Ishikawa (cell line): ENCODE measurements around the gene TP53BP1.
A peak's percentile ranks its signal among the peaks of the same experiment; 100 is the strongest.

Experiments
- CEBPB ChIP-seq: IDR thresholded peaks from 2 replicates; pipeline ENCODE4 v1.6.1; 2012
- EGR1 ChIP-seq: IDR thresholded peaks from 2 replicates; pipeline ENCODE4 v1.6.1; 2012
- EP300 ChIP-seq: IDR thresholded peaks from 2 replicates; pipeline ENCODE4 v1.6.1; 2012; ENCODE audit warnings: borderline replicate concordance
- FOXM1 ChIP-seq: IDR thresholded peaks from 2 replicates; pipeline ENCODE4 v1.6.1; 2012; ENCODE audit warnings: low read depth, borderline replicate concordance
- MAX ChIP-seq: IDR thresholded peaks from 2 replicates; pipeline ENCODE4 v1.6.1; 2012
- NFIC ChIP-seq: IDR thresholded peaks from 2 replicates; pipeline ENCODE4 v1.6.1; 2012
- RAD21 ChIP-seq: IDR thresholded peaks from 2 replicates; pipeline ENCODE4 v1.6.1; 2012; ENCODE audit warnings: low read depth
- REST ChIP-seq: IDR thresholded peaks from 2 replicates; pipeline ENCODE4 v1.6.1; 2012; ENCODE audit warnings: low read depth, mild to moderate bottlenecking
- TAF1 ChIP-seq: IDR thresholded peaks from 2 replicates; pipeline ENCODE4 v1.6.1; 2012; ENCODE audit warnings: low read depth, mild to moderate bottlenecking
- TCF12 ChIP-seq: IDR thresholded peaks from 2 replicates; pipeline ENCODE4 v1.6.1; 2012; ENCODE audit warnings: low read depth
- TEAD4 ChIP-seq: IDR thresholded peaks from 2 replicates; pipeline ENCODE4 v1.6.1; 2012
- YY1 ChIP-seq: IDR thresholded peaks from 2 replicates; pipeline ENCODE4 v1.6.1; 2012; ENCODE audit warnings: low read depth
- ZBTB7A ChIP-seq: IDR thresholded peaks from 2 replicates; pipeline ENCODE4 v1.6.1; 2012; ENCODE audit warnings: low read depth

GRCh38 chr15:43514241-43515057, 21.5 kb upstream of the TP53BP1 start:
- TF ChIP-seq YY1 (no peak), ZBTB7A (no peak), CEBPB (no peak), RAD21 (peak; percentile 60), EGR1 (no peak), MAX (no peak), TCF12 (no peak), REST (no peak), TEAD4 (no peak), TAF1 (no peak), EP300 (no peak), NFIC (no peak), FOXM1 (no peak)
